Nephron (organoid): ENCODE results near the gene SPEM1.
A peak's percentile ranks its signal among the peaks of the same experiment; 100 is the strongest.

ENCODE experiments used
- H3K27ac Mint-ChIP-seq, 3 experiments: 2 replicates each; pipeline ENCODE4 v1.8.0; 2020; ENCODE audit warnings: mixed read lengths in 3 of 3, mild to moderate bottlenecking in 2 of 3, moderate library complexity in 1 of 3
- H3K27me3 Mint-ChIP-seq: 2 replicates; pipeline ENCODE4 v1.8.0; 2021; ENCODE audit warnings: low read depth, mild to moderate bottlenecking, moderate library complexity, mixed read lengths
- H3K36me3 Mint-ChIP-seq: 2 replicates; pipeline ENCODE4 v1.8.0; 2020; ENCODE audit warnings: low read depth, mixed read lengths
- H3K4me1 Mint-ChIP-seq: 2 replicates; pipeline ENCODE4 v1.8.0; 2020; ENCODE audit warnings: mixed read lengths
- H3K4me3 Mint-ChIP-seq, 3 experiments: 2 replicates each; pipeline ENCODE4 v1.8.0; 2020; ENCODE audit warnings: mild to moderate bottlenecking in 3 of 3, mixed read lengths in 3 of 3, moderate library complexity in 2 of 3
- H3K9me3 Mint-ChIP-seq: 2 replicates; pipeline ENCODE4 v1.8.0; 2020; ENCODE audit warnings: mixed read lengths
- CTCF ChIP-seq, 3 experiments: fragments of 200-600 bp; sonication (generic); IDR thresholded peaks; one replicate each; pipeline ENCODE4 v1.5.0; 2021; ENCODE audit warnings: antibody characterized with exemption in 3 of 3; ENCODE audit not compliant: unreplicated experiment in 3 of 3

Gene SPEM1

GRCh38 chr17:7465597-7466275, 45.6 kb downstream of the SPEM1 start:
- Mint-ChIP-seq H3K9me3 (no peaks in the 10 kb centered on the region), H3K27ac (peak overlapping the region in 1 of 3 experiments; percentile 83), H3K4me3 (no peak overlapping the region), H3K36me3 (peaks cover 26% of the 10 kb centered on the region), H3K27me3 (peaks cover 5% of the 10 kb centered on the region), H3K4me1 (peaks cover 13% of the 10 kb centered on the region)
- no peak for TF ChIP-seq CTCF (IDR thresholded peaks at IDR 0.05; ENCODE audit: unreplicated experiment in 3 of 3)

- no peaks in the 10 kb centered on the region for H3K9me3 Mint-ChIP-seq
- H3K36me3 Mint-ChIP-seq = peaks cover 23% of the 10 kb centered on the region
- H3K27me3 Mint-ChIP-seq = peaks cover 2% of the 10 kb centered on the region
Observed at GRCh38 chr17:7466318-7466638, 46.2 kb downstream of the SPEM1 start.

DNA sequence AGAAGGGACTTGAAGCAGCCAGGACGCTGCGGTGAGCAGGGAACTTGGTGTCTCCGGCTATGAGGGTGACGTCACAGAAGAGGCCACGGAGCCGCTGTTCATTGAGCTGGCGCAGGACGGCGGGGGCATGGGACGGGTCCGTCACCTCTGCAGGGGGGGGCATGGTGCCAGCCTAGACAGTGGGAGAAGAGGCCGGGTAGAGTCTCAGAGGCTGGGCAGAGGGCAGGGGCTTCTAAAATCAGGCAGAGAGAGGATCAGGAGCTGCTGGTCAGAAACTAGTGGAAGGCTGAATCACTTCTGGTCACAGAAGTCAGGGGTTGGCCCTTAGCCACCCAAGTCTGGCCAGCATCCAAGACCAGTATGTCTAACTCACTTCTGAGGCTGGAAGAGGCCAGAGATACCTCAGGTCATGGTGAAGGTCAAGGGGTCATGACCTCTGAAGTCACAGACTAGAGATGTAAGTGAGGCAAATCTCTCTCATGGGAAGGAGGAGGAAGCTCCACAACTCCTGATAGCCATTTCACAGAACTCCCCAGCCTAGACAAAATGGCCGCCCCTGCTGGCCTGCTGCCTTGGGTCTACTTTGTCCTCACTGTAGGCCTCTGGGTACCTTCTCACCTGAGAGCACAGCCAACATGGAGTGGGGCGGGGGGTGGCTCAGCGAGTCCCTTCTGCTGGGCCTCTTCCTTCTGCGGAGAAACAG, 46.7 kb downstream of the SPEM1 start:
- no peaks in the 10 kb centered on the region for H3K27me3 Mint-ChIP-seq
- H3K4me1 Mint-ChIP-seq = peaks cover 9% of the 10 kb centered on the region
- H3K4me3 Mint-ChIP-seq = no peak overlapping the region
- H3K9me3 Mint-ChIP-seq = no peaks in the 10 kb centered on the region
- H3K36me3 Mint-ChIP-seq = peaks cover 20% of the 10 kb centered on the region
- peak overlapping the region in 2 of 3 experiments; percentile 33 to 35 for H3K27ac Mint-ChIP-seq
- TF ChIP-seq CTCF (IDR thresholded peaks at IDR 0.05; ENCODE audit: unreplicated experiment in 3 of 3) = no peak

More at GRCh38 chr17:7466318-7466638, 46.2 kb downstream of the SPEM1 start:
- Mint-ChIP-seq H3K4me3 (no peak overlapping the region), H3K27ac (no peak overlapping the region), H3K4me1 (peaks cover 11% of the 10 kb centered on the region)
- no peak for TF ChIP-seq CTCF (IDR thresholded peaks at IDR 0.05; ENCODE audit: unreplicated experiment in 3 of 3)

DNA sequence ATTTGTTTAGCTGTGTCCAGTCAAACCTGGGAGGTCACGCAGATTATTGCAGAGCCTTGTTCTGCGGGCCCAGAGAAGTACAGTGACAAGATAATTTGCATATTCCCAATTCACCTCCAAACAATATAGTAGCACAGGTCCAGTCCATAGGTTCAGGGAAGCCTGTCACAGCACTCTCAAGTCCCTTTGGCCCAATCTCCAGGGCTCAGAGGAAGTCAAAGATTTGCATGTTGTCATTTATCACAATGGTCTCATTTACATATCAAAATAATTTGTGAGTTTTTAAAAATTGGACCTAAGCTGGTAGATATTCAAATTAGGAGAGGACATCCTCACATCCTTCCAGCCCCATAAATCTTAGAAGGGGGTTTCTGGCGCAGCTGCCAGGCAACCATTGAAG, 47.4 kb downstream of the SPEM1 start:
- H3K9me3 Mint-ChIP-seq = no peaks in the 10 kb centered on the region

DNA sequence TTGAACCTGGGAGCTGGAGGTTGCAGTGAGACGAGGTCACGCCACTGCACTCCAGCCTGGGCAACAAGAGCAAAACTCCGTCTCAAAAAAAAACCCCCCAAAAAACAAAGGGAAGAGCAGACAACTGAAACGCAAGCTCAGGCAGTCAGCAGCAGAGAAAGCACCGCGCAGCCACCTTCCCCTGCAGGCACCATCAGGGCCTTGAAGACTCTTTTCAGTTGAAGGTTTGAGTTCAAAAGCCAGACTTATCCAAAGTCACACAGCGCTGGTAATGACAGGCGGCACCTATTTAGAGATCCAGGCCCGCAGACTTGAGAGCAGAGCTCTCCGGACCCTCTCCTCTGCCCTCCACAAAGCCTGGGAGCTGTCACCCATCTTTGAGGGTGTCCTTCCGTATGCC, 48.2 kb downstream of the SPEM1 start:
- Mint-ChIP-seq H3K27ac (peak overlapping the region in 2 of 3 experiments; percentile 27 to 48), H3K4me1 (peaks cover 9% of the 10 kb centered on the region)

More for the DNA sequence above, 47.4 kb downstream of the SPEM1 start:
- no peaks in the 10 kb centered on the region for H3K27me3 Mint-ChIP-seq
- H3K27ac Mint-ChIP-seq = peak overlapping the region in 2 of 3 experiments; percentile 33 to 35
- H3K4me3 Mint-ChIP-seq = no peak overlapping the region
- H3K36me3 Mint-ChIP-seq = peaks cover 20% of the 10 kb centered on the region
- no peak for TF ChIP-seq CTCF (IDR thresholded peaks at IDR 0.05; ENCODE audit: unreplicated experiment in 3 of 3)
- peaks cover 9% of the 10 kb centered on the region for H3K4me1 Mint-ChIP-seq

More for the DNA sequence above, 48.2 kb downstream of the SPEM1 start:
- H3K36me3 Mint-ChIP-seq = peaks cover 20% of the 10 kb centered on the region
- no peak for TF ChIP-seq CTCF (IDR thresholded peaks at IDR 0.05; ENCODE audit: unreplicated experiment in 3 of 3)
- H3K9me3 Mint-ChIP-seq = no peaks in the 10 kb centered on the region
- no peak overlapping the region for H3K4me3 Mint-ChIP-seq
- no peaks in the 10 kb centered on the region for H3K27me3 Mint-ChIP-seq
